ENCODE data around the gene EPS15.

Gene EPS15

GRCh38 chr1:51314974-51315373 lies 204.1 kb downstream of the EPS15 start:
- no peak for DNase-seq (ENCODE audit: low spot score)

- DNase-seq (ENCODE audit: low spot score): peak; percentile 60
These were observed 204.9 kb downstream of the EPS15 start for GRCh38 chr1:51313961-51314777.

GRCh38 chr1:51313268-51313852 lies 205.7 kb downstream of the EPS15 start:
- no peak for DNase-seq (ENCODE audit: low spot score)

- no peak for DNase-seq (ENCODE audit: low spot score)
These were observed 206.3 kb downstream of the EPS15 start for GRCh38 chr1:51312718-51313117.

- no peak for DNase-seq (ENCODE audit: low spot score)
These were observed 207.2 kb downstream of the EPS15 start for GRCh38 chr1:51311826-51312225.

- DNase-seq (ENCODE audit: low spot score): no peak
These were observed 208.0 kb downstream of the EPS15 start for GRCh38 chr1:51310871-51311613.

GRCh38 chr1:51309291-51309690 lies 209.8 kb downstream of the EPS15 start:
- DNase-seq (ENCODE audit: low spot score): no peak

GRCh38 chr1:51308636-51309035 lies 210.4 kb downstream of the EPS15 start:
- no peak for DNase-seq (ENCODE audit: low spot score)

GRCh38 chr1:51306950-51307349 lies 212.1 kb downstream of the EPS15 start:
- DNase-seq (ENCODE audit: low spot score): no peak

GRCh38 chr1:51305371-51305823 lies 213.7 kb downstream of the EPS15 start:
- DNase-seq (ENCODE audit: low spot score): no peak

- DNase-seq (ENCODE audit: low spot score): no peak
These were observed 214.7 kb downstream of the EPS15 start for GRCh38 chr1:51304360-51304759.

Data from hepatic stellate cell (primary cell).